ENCODE data around the gene POLD2. TPM values are rescaled to one million over a fixed set of nuclear protein-coding genes. Genes with fewer than 3 reads are reported as not detected.

The POLD2 gene
- total RNA-seq, 1 donor from 2014 or later: 78.0 TPM

- Histone ChIP-seq H3K9me3 (replicated peaks) (no peaks in the 10 kb centered on the region), H3K4me1 (peaks cover 41% of the 10 kb centered on the region), H3K36me3 (no peaks in the 10 kb centered on the region), H3K27ac (replicated peaks) (peak overlapping the region; percentile 56), H3K27me3 (ENCODE audit: low read depth) (peaks cover 10% of the 10 kb centered on the region), H3K4me3 (no peak overlapping the region)
- intact Hi-C loops (cut with micrococcal nuclease): no loop called here
- TF ChIP-seq, protein P1, sequence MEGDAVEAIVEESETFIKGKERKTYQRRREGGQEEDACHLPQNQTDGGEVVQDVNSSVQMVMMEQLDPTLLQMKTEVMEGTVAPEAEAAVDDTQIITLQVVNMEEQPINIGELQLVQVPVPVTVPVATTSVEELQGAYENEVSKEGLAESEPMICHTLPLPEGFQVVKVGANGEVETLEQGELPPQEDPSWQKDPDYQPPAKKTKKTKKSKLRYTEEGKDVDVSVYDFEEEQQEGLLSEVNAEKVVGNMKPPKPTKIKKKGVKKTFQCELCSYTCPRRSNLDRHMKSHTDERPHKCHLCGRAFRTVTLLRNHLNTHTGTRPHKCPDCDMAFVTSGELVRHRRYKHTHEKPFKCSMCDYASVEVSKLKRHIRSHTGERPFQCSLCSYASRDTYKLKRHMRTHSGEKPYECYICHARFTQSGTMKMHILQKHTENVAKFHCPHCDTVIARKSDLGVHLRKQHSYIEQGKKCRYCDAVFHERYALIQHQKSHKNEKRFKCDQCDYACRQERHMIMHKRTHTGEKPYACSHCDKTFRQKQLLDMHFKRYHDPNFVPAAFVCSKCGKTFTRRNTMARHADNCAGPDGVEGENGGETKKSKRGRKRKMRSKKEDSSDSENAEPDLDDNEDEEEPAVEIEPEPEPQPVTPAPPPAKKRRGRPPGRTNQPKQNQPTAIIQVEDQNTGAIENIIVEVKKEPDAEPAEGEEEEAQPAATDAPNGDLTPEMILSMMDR (IDR thresholded peaks at IDR 0.05; ENCODE audit: borderline replicate concordance): no peak
- peak; percentile 14 for DNase-seq
Measured at GRCh38 chr7:44101966-44102845, 21.1 kb downstream of the POLD2 start.

DNA sequence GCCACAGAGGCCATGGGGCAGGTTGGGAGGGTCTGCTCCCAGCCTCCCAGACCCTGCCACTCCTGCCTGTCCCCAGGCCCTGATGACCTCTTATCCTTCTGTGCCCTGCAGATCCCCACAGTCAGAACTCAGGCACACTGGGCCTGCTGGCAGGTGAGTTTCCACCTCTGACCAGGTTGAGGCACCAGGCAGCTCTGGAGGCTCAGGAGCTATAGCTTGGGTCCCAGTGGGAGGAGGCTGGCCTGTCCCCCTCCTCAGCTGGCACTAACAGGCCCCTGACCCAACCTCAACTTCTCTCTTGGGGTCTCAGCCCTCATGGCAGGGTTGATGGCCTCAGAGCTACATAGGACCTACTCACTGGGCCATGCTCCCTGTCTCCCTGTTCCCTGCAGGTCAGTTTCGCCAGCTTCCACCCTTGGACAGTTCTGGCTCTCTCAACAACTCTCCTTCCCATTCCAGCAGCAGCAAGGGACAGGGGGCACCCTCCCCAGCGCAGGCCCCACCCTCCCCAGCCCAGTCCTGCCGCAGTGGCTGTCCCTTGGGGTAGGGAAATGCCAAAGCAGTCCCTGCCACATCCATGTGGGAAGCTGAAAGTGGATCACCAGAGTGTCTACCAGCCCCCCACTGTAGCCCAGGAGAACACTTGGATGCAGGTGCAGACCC, 21.9 kb downstream of the POLD2 start:
- Histone ChIP-seq H3K27me3 (ENCODE audit: low read depth) (peaks cover 10% of the 10 kb centered on the region), H3K4me1 (peaks cover 41% of the 10 kb centered on the region), H3K27ac (replicated peaks) (peak overlapping the region; percentile 56), H3K36me3 (no peaks in the 10 kb centered on the region), H3K9me3 (replicated peaks) (no peaks in the 10 kb centered on the region), H3K4me3 (no peak overlapping the region)
- intact Hi-C loops (cut with micrococcal nuclease): no loop called here
- DNase-seq: peak; percentile 11
- TF ChIP-seq, protein P1 (IDR thresholded peaks at IDR 0.05; ENCODE audit: borderline replicate concordance): no peak

- H3K36me3 ChIP-seq: no peaks in the 10 kb centered on the region
- peaks cover 10% of the 10 kb centered on the region for H3K27me3 ChIP-seq (ENCODE audit: low read depth)
- DNase-seq: no peak
- H3K4me1 ChIP-seq: peaks cover 36% of the 10 kb centered on the region
- intact Hi-C loops (cut with micrococcal nuclease): no loop called here
- peak overlapping the region; percentile 56 for H3K27ac ChIP-seq (replicated peaks)
- no peaks in the 10 kb centered on the region for H3K9me3 ChIP-seq (replicated peaks)
- TF ChIP-seq, protein P1 (IDR thresholded peaks at IDR 0.05; ENCODE audit: borderline replicate concordance): no peak
- H3K4me3 ChIP-seq: no peak overlapping the region
Measured at GRCh38 chr7:44100458-44101302, 22.7 kb downstream of the POLD2 start.

- Histone ChIP-seq H3K27ac (replicated peaks) (peak overlapping the region; percentile 36), H3K36me3 (no peaks in the 10 kb centered on the region), H3K4me1 (peaks cover 26% of the 10 kb centered on the region), H3K4me3 (no peak overlapping the region), H3K27me3 (ENCODE audit: low read depth) (peaks cover 5% of the 10 kb centered on the region), H3K9me3 (replicated peaks) (no peaks in the 10 kb centered on the region)
- DNase-seq: no peak
- intact Hi-C loops (cut with micrococcal nuclease): no loop called here
- TF ChIP-seq, protein P1 (IDR thresholded peaks at IDR 0.05; ENCODE audit: borderline replicate concordance): no peak
Measured at GRCh38 chr7:44099669-44100068, 23.7 kb downstream of the POLD2 start.

Data from left ventricle myocardium inferior (tissue), 1 donor.